HL-60 (cell line): ENCODE measurements around the gene TRIP13.

ENCODE experiments used
- DNase-seq, 2 experiments: peaks; one replicate each; pipeline ENCODE4 v3.0.0-alpha.2; 2010 to 2020; ENCODE audit warnings: low read depth in 1 of 2, low spot score in 1 of 2
- H3K27ac ChIP-seq: fragments of 250-450 bp; sonication (Bioruptor Pico); replicated peaks from 2 replicates; pipeline ENCODE4 v1.5.1; 2020; ENCODE audit warnings: mild to moderate bottlenecking, moderate library complexity
- H3K27me3 ChIP-seq: fragments of 250-450 bp; sonication (Bioruptor Pico); 2 replicates; pipeline ENCODE4 v1.5.1; 2021; ENCODE audit warnings: mild to moderate bottlenecking, moderate library complexity; ENCODE audit not compliant: insufficient read depth, poor library complexity, severe bottlenecking
- H3K4me3 ChIP-seq: replicated peaks from 2 replicates; pipeline ENCODE4 v1.5.1; 2011; ENCODE audit warnings: mild to moderate bottlenecking, control low read depth, low read length; ENCODE audit not compliant: insufficient read depth
- GABPA ChIP-seq: IDR thresholded peaks from 2 replicates; pipeline ENCODE4 v1.6.1; 2012; ENCODE audit warnings: low read depth
- POLR2AphosphoS5 ChIP-seq: IDR thresholded peaks from 2 replicates; pipeline ENCODE4 v1.6.1; 2012; ENCODE audit warnings: low read depth
- SPI1 ChIP-seq: IDR thresholded peaks from 2 replicates; pipeline ENCODE4 v1.6.1; 2012; ENCODE audit warnings: low read depth, mild to moderate bottlenecking, borderline replicate concordance
- TF ChIP-seq, protein P1 (sequence below): IDR thresholded peaks from 2 replicates; pipeline ENCODE4 v1.6.1; 2012; ENCODE audit warnings: low read depth; ENCODE audit not compliant: insufficient replicate concordance
- TF ChIP-seq, protein P2 (sequence below): IDR thresholded peaks from one replicate; pipeline ENCODE4 v1.5.1; 2011; ENCODE audit warnings: low read length, control low read depth, inconsistent platforms; ENCODE audit not compliant: insufficient read depth

Gene TRIP13

DNA sequence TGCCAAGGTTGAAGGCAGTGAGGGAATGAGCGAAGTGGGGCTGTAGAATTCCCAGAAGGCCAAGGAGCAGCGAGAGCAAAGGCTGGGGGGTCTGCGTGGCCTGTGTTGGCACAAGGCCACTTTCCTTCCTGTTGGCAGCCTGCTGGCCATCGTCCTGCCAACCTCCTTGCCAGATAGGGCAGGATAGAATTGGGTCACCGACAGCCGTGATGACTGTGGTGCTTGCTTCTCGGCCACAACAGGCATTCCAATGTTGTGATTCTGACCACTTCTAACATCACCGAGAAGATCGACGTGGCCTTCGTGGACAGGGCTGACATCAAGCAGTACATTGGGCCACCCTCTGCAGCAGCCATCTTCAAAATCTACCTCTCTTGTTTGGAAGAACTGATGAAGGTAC is 18.9 kb downstream of the TRIP13 start:
- no peak for DNase-seq
- no peak overlapping the region for H3K27ac ChIP-seq
- H3K4me3 ChIP-seq: no peak overlapping the region
- TF ChIP-seq SPI1 (no peak), POLR2AphosphoS5 (no peak), GABPA (no peak)
- TF ChIP-seq, protein P1, sequence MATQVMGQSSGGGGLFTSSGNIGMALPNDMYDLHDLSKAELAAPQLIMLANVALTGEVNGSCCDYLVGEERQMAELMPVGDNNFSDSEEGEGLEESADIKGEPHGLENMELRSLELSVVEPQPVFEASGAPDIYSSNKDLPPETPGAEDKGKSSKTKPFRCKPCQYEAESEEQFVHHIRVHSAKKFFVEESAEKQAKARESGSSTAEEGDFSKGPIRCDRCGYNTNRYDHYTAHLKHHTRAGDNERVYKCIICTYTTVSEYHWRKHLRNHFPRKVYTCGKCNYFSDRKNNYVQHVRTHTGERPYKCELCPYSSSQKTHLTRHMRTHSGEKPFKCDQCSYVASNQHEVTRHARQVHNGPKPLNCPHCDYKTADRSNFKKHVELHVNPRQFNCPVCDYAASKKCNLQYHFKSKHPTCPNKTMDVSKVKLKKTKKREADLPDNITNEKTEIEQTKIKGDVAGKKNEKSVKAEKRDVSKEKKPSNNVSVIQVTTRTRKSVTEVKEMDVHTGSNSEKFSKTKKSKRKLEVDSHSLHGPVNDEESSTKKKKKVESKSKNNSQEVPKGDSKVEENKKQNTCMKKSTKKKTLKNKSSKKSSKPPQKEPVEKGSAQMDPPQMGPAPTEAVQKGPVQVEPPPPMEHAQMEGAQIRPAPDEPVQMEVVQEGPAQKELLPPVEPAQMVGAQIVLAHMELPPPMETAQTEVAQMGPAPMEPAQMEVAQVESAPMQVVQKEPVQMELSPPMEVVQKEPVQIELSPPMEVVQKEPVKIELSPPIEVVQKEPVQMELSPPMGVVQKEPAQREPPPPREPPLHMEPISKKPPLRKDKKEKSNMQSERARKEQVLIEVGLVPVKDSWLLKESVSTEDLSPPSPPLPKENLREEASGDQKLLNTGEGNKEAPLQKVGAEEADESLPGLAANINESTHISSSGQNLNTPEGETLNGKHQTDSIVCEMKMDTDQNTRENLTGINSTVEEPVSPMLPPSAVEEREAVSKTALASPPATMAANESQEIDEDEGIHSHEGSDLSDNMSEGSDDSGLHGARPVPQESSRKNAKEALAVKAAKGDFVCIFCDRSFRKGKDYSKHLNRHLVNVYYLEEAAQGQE: no peak
- TF ChIP-seq, protein P2, sequence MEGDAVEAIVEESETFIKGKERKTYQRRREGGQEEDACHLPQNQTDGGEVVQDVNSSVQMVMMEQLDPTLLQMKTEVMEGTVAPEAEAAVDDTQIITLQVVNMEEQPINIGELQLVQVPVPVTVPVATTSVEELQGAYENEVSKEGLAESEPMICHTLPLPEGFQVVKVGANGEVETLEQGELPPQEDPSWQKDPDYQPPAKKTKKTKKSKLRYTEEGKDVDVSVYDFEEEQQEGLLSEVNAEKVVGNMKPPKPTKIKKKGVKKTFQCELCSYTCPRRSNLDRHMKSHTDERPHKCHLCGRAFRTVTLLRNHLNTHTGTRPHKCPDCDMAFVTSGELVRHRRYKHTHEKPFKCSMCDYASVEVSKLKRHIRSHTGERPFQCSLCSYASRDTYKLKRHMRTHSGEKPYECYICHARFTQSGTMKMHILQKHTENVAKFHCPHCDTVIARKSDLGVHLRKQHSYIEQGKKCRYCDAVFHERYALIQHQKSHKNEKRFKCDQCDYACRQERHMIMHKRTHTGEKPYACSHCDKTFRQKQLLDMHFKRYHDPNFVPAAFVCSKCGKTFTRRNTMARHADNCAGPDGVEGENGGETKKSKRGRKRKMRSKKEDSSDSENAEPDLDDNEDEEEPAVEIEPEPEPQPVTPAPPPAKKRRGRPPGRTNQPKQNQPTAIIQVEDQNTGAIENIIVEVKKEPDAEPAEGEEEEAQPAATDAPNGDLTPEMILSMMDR: no peak
- no peaks in the 10 kb centered on the region for H3K27me3 ChIP-seq

DNA sequence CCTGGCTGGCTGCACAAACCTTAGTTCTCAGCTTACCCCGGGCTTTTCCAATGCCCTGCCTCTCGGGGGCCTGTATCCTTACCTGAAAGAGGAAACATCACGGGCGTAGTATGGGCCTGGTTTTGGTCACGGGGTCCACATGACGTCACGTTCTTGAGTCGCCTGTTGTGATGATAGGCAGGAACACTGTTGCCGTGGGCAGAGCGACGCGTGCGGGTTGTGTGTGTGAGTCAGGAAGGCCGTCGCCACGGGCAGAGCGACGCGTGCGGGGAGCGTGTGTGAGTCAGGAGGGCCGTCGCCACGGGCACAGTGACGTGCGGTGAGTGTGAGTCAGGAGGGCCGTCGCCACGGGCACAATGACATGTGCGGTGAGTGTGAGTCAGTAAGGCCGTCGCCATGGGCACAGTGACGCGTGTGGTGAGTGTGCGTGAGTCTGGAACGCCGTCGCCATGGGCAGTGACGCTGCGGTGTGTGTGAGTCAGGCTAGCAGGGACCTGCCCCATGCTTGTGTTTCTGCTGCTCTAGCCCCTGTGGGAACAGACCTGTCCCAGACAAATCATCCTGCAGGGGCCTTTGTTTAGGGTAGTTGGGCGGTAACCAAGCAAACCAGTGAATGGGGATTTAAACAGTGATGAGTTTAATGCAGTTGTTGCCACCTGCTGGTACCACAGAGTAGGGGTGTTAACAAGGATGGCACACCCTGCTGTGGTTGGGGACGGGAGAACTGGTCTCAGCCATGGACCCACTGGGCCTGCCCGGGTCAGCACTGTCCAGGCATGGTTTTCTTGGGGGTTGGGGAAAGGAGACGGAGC is 19.8 kb downstream of the TRIP13 start:
- no peak overlapping the region for H3K27ac ChIP-seq
- peak in 1 of 2 experiments; percentile 31 for DNase-seq
- TF ChIP-seq SPI1 (no peak), GABPA (no peak), POLR2AphosphoS5 (no peak)
- TF ChIP-seq, protein P2: no peak
- TF ChIP-seq, protein P1: no peak
- no peak overlapping the region for H3K4me3 ChIP-seq
- no peaks in the 10 kb centered on the region for H3K27me3 ChIP-seq

DNA sequence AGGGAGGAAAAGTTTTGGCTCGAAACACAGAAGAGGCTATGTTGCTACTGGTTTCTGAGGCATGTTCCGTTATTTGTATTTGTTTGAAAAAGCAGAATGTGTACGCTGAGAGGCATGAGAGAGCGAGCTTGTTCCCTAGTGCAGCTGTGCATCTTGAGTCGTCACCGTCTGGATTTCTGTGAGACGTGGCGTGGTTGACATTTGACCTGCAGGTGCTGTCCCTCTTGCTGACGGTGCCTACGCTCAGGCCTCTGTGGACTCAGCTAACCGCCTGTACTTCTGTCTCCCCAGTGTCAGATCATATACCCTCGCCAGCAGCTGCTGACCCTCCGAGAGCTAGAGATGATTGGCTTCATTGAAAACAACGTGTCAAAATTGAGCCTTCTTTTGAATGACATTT is 21.5 kb downstream of the TRIP13 start:
- DNase-seq: no peak
- TF ChIP-seq, protein P1: no peak
- no peak for TF ChIP-seq GABPA
- TF ChIP-seq POLR2AphosphoS5: no peak
- no peak for TF ChIP-seq SPI1
- TF ChIP-seq, protein P2: no peak
- no peaks in the 10 kb centered on the region for H3K27me3 ChIP-seq
- no peak overlapping the region for H3K4me3 ChIP-seq
- no peak overlapping the region for H3K27ac ChIP-seq
